SK-N-SH treated with all-trans-retinoic acid at 6 μM for 48 hours (cell line): ENCODE measurements around the gene AIRE.

ENCODE experiments used
- ARNTL ChIP-seq: fragments of 450-650 bp; formaldehyde crosslinking; IDR thresholded peaks from 2 replicates; pipeline ENCODE4 v1.5.0; 2020; ENCODE audit warnings: low read depth, mild to moderate bottlenecking, moderate library complexity, borderline replicate concordance
- ESRRG ChIP-seq: fragments of 250-450 bp; sonication (Bioruptor Pico); IDR thresholded peaks from 2 replicates; pipeline ENCODE4 v1.6.1; 2021; ENCODE audit warnings: mild to moderate bottlenecking
- OSR1 ChIP-seq: fragments of 250-450 bp; sonication (Bioruptor Pico); IDR thresholded peaks from 2 replicates; pipeline ENCODE4 v1.8.0; 2022; ENCODE audit warnings: moderate library complexity, mild to moderate bottlenecking, inconsistent platforms
- PPARA ChIP-seq: fragments of 250-450 bp; sonication (Bioruptor Pico); IDR thresholded peaks from 2 replicates; pipeline ENCODE4 v1.5.0; 2020; ENCODE audit warnings: mild to moderate bottlenecking, borderline replicate concordance
- TOX ChIP-seq: fragments of 250-450 bp; sonication (Bioruptor Pico); IDR thresholded peaks from 2 replicates; pipeline ENCODE4 v1.8.0; 2021; ENCODE audit warnings: mild to moderate bottlenecking, moderate library complexity, borderline replicate concordance
- ZFP3 ChIP-seq: fragments of 250-450 bp; sonication (Bioruptor Pico); IDR thresholded peaks from 2 replicates; pipeline ENCODE4 v1.5.0; 2020; ENCODE audit warnings: mild to moderate bottlenecking, moderate library complexity
- ZFP30 ChIP-seq: fragments of 450-650 bp; formaldehyde crosslinking; IDR thresholded peaks from 2 replicates; pipeline ENCODE4 v1.5.0; 2022; ENCODE audit warnings: mild to moderate bottlenecking, moderate library complexity
- ZNF70 ChIP-seq: fragments of 450-650 bp; formaldehyde crosslinking; IDR thresholded peaks from 2 replicates; pipeline ENCODE4 v1.5.0; 2020; ENCODE audit warnings: mild to moderate bottlenecking, moderate library complexity
- TF ChIP-seq, protein P1 (sequence below): fragments of 250-450 bp; sonication (Bioruptor Pico); IDR thresholded peaks from 2 replicates; pipeline ENCODE4 v1.5.1; 2020; ENCODE audit warnings: low read depth, mild to moderate bottlenecking, moderate library complexity
- TF ChIP-seq, protein P2 (sequence below): fragments of 250-450 bp; sonication (Bioruptor Pico); IDR thresholded peaks from 2 replicates; pipeline ENCODE4 v1.8.0; 2020; ENCODE audit warnings: mild to moderate bottlenecking, moderate library complexity, borderline replicate concordance

DNA sequence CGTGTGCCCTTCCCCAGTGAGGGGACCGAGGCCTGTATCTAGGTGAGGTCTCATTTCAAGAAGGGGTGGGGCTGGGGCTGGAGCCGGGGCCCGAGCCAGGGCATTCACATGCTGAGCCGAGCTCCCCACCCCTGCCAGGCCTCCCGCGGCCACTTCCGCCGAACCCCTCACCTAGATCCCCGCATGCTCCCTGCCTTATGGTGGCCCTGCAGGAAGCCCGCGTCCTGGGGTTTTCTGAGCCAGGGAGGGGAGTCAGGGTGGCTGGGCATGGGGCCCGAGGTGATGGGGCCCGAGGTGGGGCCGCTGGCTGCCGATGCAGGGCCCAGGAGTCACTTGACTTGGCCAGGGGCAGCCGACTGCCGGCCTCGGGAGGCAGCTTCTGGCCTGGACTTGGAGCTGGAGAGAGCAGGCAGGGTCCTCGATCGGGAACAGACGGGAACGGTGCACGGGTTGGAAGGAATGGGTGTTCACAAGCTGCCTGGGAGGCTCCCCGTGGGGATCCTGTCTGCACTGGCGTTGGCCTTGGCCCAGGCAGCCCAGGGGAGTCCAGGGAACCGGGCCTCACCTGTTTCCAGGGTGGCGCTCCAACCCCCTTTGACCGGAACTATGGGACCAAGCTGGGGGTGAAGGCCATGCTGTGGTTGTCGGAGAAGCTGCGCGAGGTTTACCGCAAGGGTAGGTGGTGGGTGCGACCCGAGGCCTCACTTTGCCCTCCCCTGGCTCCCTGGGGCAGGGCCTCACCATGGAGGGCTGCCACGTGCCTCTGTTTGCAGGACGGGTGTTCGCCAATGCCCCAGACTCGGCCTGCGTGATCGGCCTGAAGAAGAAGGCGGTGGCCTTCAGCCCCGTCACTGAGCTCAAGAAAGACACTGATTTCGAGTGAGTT is 40.0 kb downstream of the AIRE start:
- TF ChIP-seq ZFP30 (CRISPR knock-in tag), result no peak
- TF ChIP-seq, protein P1, sequence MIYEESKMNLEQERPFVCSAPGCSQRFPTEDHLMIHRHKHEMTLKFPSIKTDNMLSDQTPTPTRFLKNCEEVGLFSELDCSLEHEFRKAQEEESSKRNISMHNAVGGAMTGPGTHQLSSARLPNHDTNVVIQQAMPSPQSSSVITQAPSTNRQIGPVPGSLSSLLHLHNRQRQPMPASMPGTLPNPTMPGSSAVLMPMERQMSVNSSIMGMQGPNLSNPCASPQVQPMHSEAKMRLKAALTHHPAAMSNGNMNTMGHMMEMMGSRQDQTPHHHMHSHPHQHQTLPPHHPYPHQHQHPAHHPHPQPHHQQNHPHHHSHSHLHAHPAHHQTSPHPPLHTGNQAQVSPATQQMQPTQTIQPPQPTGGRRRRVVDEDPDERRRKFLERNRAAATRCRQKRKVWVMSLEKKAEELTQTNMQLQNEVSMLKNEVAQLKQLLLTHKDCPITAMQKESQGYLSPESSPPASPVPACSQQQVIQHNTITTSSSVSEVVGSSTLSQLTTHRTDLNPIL (CRISPR knock-in tag), result no peak
- TF ChIP-seq PPARA (CRISPR knock-in tag), result no peak
- no peak for TF ChIP-seq ZNF70 (CRISPR knock-in tag)
- TF ChIP-seq, protein P2, sequence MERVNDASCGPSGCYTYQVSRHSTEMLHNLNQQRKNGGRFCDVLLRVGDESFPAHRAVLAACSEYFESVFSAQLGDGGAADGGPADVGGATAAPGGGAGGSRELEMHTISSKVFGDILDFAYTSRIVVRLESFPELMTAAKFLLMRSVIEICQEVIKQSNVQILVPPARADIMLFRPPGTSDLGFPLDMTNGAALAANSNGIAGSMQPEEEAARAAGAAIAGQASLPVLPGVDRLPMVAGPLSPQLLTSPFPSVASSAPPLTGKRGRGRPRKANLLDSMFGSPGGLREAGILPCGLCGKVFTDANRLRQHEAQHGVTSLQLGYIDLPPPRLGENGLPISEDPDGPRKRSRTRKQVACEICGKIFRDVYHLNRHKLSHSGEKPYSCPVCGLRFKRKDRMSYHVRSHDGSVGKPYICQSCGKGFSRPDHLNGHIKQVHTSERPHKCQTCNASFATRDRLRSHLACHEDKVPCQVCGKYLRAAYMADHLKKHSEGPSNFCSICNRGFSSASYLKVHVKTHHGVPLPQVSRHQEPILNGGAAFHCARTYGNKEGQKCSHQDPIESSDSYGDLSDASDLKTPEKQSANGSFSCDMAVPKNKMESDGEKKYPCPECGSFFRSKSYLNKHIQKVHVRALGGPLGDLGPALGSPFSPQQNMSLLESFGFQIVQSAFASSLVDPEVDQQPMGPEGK (CRISPR knock-in tag), result no peak
- no peak for TF ChIP-seq ZFP3 (CRISPR knock-in tag)
- no peak for TF ChIP-seq ESRRG (CRISPR knock-in tag)
- no peak for TF ChIP-seq TOX (CRISPR knock-in tag)
- no peak for TF ChIP-seq ARNTL (CRISPR knock-in tag)
- TF ChIP-seq OSR1, result no peak
